T-helper 22 cell (primary cell): ENCODE results near the gene RRP9.
"Not testable (repeated sequence)": the region's sequence is repeated elsewhere in the genome, so short reads cannot be mapped to it uniquely, and the experiment has no call there.

Experiments used
- DNase-seq: peaks from one replicate; pipeline ENCODE4 v3.0.0-alpha.2; 2020; ENCODE audit warnings: low read depth

RRP9 gene

GRCh38 chr3:51904034-51904823, 37.5 kb downstream of the RRP9 start:
- DNase-seq = no peak

DNA sequence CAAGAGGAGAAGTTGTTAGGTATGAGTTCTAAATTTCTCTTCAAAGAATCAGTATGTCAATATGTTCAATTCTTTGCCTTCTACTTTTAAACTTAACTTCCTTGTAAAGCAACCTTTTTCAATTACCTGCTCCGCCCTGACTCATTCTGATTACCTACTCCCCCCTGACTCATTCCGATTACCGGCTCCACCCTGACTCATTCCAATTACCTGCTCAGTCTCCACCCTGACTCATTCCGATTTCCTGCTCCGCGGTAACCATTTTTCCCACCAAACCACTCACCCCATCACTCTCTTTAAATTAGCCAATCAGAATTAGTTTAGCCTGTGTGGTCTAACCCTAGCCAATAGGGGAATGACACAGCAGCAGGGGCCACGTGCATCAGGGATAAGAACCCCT, 39.3 kb downstream of the RRP9 start:
- not testable (repeated sequence) for DNase-seq

- not testable (repeated sequence) for DNase-seq
Observed at GRCh38 chr3:51900043-51900442, 41.7 kb downstream of the RRP9 start.

- DNase-seq = no peak
Observed at GRCh38 chr3:51897391-51897790, 44.3 kb downstream of the RRP9 start.

DNA sequence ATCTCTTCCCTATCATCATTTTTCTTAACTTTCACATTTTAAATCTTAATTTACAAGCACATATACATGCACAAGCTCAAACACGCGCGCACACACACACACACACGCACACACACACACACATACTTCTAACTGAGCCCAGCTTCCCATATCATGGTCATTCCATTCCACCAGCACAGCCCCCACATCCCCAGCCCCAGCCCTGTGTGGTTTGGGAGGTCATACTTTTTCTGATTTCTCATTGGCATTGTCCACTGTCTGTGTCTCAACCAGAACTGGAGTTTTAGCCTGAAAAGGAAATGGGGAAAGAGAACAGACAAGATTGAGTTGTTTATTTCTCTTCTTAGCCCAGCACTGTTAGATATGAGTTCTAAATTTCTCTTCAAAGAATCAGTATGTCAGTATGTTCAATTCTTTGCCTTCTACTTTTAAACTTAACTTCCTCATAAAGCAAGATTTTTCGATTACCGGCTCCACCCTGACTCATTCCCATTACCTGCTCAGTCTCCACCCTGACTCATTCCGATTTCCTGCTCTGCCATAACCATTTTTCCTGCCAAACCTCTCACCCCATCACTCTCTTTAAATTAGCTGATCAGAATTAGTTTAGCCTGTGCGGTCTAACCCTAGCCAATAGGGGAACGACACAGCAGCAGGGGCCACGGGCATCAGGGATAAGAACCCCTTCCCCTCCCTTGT, 44.9 kb downstream of the RRP9 start:
- DNase-seq = no peak

- no peak for DNase-seq
Observed at GRCh38 chr3:51894939-51895338, 46.8 kb downstream of the RRP9 start.

DNA sequence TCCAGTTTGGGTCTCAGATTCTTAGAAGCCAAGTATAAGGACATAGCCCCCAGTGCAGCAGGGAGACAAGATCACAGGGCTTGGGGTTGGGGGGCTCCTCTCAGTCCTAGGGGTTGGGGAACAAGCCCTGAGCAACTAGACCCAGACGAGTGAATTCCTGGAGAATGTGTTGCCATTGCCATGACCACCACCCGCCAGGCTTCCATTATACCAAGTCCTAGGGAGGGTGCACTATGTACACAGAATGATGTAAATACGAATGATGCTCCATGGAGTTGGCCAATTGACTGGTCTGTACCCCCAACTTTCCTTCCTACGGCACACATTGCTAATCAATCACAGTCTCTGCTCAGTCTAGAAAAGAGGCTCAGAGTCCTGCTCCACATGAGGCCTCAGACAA, 47.3 kb downstream of the RRP9 start:
- DNase-seq = no peak

DNA sequence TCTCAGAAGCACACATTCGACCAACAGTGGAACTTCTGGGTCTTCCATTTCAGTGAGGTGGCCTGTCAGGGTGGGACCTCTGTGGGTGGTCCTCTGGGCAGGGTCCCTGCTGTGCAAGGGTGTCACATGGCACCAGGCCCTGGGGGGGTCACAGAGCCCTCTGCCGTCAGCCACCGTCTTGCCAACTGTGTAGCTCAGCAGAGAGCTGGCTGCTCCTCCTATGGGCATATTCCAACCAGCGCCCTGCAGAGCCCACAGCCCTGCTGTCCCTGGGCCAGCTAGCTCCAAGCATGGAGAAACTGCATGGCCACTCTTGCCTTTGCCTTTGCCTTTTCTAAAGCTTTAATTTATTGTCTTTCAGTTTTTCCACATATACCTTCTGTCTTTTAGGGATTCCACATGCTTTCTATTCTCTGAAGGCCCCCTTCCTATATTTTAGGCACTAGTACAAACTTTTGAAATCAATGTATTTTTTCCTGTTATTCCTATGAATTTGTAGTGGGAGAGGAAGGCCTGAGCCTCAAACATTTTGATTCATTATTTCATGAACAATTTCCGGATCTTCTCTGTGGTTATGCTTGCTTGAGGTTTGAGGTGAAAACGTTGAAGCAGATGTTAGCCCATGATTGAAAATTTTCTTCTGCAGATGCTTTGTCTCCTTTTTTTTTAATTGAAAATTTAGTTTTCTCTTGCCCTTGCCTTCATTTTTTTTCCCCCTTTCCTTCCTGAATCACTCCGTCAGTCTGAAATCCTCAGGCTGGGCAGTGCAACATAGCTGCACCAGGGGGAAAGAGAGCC, 50.3 kb downstream of the RRP9 start:
- DNase-seq = no peak

DNA sequence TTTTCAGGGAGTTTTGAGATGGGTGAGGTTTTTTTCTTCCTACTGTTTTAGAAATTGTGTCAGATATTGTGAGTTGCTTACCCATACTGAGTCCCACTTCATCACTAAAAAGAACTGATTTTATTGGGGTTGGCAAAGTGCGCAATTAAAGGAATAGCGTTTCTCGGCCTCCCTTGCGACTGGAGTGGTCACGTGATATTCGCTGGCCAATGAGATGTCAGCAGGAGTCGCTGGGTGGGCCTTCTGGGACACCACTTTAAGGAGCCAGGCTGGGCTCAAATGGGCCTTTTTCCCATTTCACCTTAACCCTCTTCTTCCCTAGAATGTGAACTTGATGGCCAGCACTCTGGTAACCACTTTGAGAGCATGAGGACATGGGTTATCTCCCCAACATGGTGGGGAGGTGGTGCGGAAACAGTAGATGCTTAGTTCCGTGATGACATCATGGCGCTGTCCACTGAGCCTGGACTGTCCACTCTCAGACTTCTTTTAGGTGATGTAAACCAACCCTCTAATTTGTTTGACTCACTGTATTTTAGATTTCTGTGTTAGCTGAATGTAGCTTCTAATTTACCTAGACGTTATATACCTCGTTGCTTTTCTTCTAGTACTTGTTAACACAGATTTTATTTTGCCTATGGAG, 53.1 kb downstream of the RRP9 start:
- no peak for DNase-seq

GRCh38 chr3:51887620-51888019, 54.1 kb downstream of the RRP9 start:
- DNase-seq = no peak

GRCh38 chr3:51886447-51886846, 55.3 kb downstream of the RRP9 start:
- no peak for DNase-seq
